Tibial nerve (tissue), 4 donors: ENCODE data around the gene GNAI2. TPM values are rescaled to one million over a fixed set of nuclear protein-coding genes. Genes with fewer than 3 reads are reported as not detected.
A peak's percentile ranks its signal among the peaks of the same experiment; 100 is the strongest.

Source experiments
- DNase-seq, 2 donors: peaks; one replicate each; pipeline ENCODE4 v3.0.0-alpha.2; 2019; ENCODE audit warnings: low spot score in 2 of 2
- H3K27ac ChIP-seq, 4 donors: fragments of 200-600 bp; sonication (generic) in 3 of 4; one replicate each; pipeline ENCODE4 v1.5.1; 2017 to 2019; ENCODE audit warnings: mild to moderate bottlenecking in 1 of 4
- H3K27me3 ChIP-seq, 2 donors: fragments of 200-600 bp; sonication (generic) in 1 of 2; one replicate each; pipeline versions ENCODE4 v1.5.1 to v1.6.0; 2017 to 2019
- H3K36me3 ChIP-seq, 3 donors: fragments of 200-600 bp; sonication (generic); one replicate each; pipeline ENCODE4 v1.5.1; 2018 to 2019
- H3K4me1 ChIP-seq, 4 donors: fragments of 200-600 bp; sonication (generic) in 3 of 4; one replicate each; pipeline ENCODE4 v1.5.1; 2017 to 2019
- H3K4me3 ChIP-seq, 4 donors: fragments of 200-600 bp; sonication (generic) in 3 of 4; one replicate each; pipeline ENCODE4 v1.5.1; 2017 to 2019; ENCODE audit warnings: mild to moderate bottlenecking in 1 of 4, moderate library complexity in 1 of 4
- H3K9me3 ChIP-seq, 4 donors: fragments of 200-600 bp; sonication (generic) in 3 of 4; one replicate each; pipeline ENCODE4 v1.5.1; 2017 to 2019
- EP300 ChIP-seq, 2 donors: sonication (generic); formaldehyde crosslinking; IDR thresholded peaks; one replicate each; pipeline ENCODE4 v1.6.1; 2017; ENCODE audit warnings: antibody characterized with exemption in 2 of 2, mild to moderate bottlenecking in 1 of 2
- POLR2A ChIP-seq, 2 donors: fragments of 450-650 bp; IDR thresholded peaks; one replicate each; pipeline ENCODE4 v1.6.1; 2017; ENCODE audit warnings: antibody characterized with exemption in 2 of 2, mild to moderate bottlenecking in 2 of 2, moderate library complexity in 2 of 2
- WGBS, 2 donors: methylation state at CpG; one replicate each; pipeline ENCODE4 v1.1.5; 2018; 5-methylcytosine and 5-hydroxymethylcytosine counted together
- total RNA-seq, 4 donors: library from RNA; depleted of rRNA; stranded (reverse); fragments of >200 nt; gene quantifications; one replicate each; pipeline ENCODE4 v1.1.0, GENCODE V29; 2016
- TF ChIP-seq, protein P1 (sequence below), 5 experiments: fragments of 200-600 bp in 3 of 5; fragments of 450-650 bp in 2 of 5; sonication (generic) in 3 of 5; IDR thresholded peaks; one replicate each; pipeline ENCODE4 v1.5.1; 2016 to 2019; ENCODE audit warnings: antibody characterized with exemption in 5 of 5, mild to moderate bottlenecking in 3 of 5, moderate library complexity in 2 of 5

The GNAI2 gene
- total RNA-seq, 4 donors from 2014 or later, result 201 to 265 (median 243) TPM

DNA sequence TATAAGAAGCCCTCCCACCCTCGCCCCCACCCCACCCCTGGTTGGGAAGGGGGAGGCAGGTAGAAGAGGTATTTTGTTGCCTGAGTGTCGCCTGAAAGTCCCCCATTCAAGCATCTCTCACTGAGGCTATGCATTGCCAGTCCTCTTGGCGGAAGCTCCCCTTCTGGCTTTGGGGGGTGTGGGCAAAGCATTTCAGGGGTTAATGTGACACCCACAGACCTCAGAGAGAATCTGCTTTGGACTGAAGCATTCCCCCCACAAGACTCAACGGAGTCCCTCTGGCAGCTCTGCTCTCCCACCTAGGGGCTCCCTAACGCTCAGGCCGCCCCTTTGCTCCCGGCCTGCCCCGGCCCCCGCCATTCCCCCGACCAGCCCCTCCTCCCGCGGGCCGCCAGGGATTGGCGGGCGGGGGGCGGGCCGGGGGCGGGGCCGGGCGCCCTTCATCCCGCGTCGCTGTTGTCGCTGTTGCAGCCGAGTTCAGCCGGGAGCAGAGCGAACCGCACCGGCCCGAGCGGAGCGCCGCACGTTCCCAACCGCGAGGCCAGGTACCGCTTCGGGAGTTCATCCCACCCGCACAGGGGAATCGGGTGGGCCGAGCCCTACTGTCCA is 31.1 kb upstream of the GNAI2 start, which contains the start of gene SLC38A3:
Gene SLC38A3, plus strand, starts transcription at position 468 of the 609 bp plus-strand sequence. CDS start 8,929 bp downstream, outside the sequence.
- H3K27me3 ChIP-seq, result peaks cover 0 to 55% of the 10 kb centered on the region in 2 donors
- WGBS, 2 donors, result 17 to 39% methylated on average over 2 to 9 of the region's 41 CpGs
- no peaks in the 10 kb centered on the region for H3K9me3 ChIP-seq
- TF ChIP-seq POLR2A (IDR thresholded peaks at IDR 0.05) (peak in 1 of 2 donors; percentile 23), EP300 (IDR thresholded peaks at IDR 0.05) (peak in 1 of 2 donors; percentile 56)
- TF ChIP-seq, protein P1, sequence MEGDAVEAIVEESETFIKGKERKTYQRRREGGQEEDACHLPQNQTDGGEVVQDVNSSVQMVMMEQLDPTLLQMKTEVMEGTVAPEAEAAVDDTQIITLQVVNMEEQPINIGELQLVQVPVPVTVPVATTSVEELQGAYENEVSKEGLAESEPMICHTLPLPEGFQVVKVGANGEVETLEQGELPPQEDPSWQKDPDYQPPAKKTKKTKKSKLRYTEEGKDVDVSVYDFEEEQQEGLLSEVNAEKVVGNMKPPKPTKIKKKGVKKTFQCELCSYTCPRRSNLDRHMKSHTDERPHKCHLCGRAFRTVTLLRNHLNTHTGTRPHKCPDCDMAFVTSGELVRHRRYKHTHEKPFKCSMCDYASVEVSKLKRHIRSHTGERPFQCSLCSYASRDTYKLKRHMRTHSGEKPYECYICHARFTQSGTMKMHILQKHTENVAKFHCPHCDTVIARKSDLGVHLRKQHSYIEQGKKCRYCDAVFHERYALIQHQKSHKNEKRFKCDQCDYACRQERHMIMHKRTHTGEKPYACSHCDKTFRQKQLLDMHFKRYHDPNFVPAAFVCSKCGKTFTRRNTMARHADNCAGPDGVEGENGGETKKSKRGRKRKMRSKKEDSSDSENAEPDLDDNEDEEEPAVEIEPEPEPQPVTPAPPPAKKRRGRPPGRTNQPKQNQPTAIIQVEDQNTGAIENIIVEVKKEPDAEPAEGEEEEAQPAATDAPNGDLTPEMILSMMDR (IDR thresholded peaks at IDR 0.05), result no peak
- H3K4me3 ChIP-seq, result peak within 1 kb of the TSS; percentile 31 to 57 (median 44)
- H3K27ac ChIP-seq, result peak within 1 kb of the TSS in 1 of 4 donors; percentile 66
- no peak for DNase-seq
- no peaks in the 10 kb centered on the region for H3K36me3 ChIP-seq
- peaks cover 0 to 22% (median 10%) of the 10 kb centered on the region in 4 donors for H3K4me1 ChIP-seq

DNA sequence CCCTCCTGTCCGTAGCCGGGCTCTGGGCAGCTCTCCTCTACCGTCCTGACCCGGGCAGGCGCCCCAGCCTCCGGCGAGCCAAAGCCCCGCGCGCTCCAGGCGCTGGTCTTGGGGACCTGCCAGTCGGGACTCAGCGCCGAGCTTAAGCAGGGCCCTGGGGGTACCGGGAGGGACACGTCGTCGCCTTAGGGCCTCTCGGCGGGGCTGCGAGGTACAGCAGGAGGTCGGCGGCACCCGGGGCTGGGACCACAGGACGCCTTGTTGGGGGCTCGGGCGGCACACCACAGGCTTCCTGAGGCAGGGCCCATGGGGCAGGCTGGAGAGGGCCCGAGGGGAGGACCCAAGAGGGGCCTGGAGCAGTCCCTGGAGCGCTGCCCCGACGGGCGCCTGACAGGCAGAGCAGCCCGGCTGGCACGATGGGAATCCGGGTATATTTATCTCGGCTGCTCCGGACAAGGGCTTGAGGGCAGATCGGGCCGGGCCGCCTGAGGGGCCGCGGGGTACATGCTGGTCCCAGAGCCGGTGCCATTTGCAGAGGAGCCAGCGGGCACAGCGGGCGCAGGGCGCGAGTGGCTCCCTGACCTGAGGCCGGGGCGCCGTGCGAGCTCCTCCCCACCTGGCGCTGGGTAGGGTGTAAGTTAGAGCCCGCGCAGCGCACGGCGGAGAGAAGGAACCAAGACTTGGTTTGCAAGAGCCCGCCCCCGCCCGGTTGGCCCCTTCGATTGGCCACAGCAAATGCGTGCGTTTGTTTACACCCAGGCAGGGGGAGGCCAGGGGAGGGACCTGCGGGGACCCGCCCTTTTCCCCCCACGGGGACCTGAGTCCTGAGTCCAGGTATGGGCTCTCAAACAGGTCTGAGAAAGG is 30.4 kb upstream of the GNAI2 start:
- Histone ChIP-seq H3K36me3 (no peaks in the 10 kb centered on the region), H3K4me3 (peak overlapping the region; percentile 31 to 57 (median 44)), H3K27me3 (peaks cover 0 to 53% of the 10 kb centered on the region in 2 donors), H3K9me3 (no peaks in the 10 kb centered on the region), H3K27ac (peak overlapping the region in 1 of 4 donors; percentile 66), H3K4me1 (peaks cover 0 to 22% (median 10%) of the 10 kb centered on the region in 4 donors)
- DNase-seq, result no peak
- 5 to 16% methylated on average over 22 to 44 of the region's 67 CpGs for WGBS, 2 donors
- TF ChIP-seq POLR2A (IDR thresholded peaks at IDR 0.05) (no peak), EP300 (IDR thresholded peaks at IDR 0.05) (no peak)
- TF ChIP-seq, protein P1 (IDR thresholded peaks at IDR 0.05), result no peak

DNA sequence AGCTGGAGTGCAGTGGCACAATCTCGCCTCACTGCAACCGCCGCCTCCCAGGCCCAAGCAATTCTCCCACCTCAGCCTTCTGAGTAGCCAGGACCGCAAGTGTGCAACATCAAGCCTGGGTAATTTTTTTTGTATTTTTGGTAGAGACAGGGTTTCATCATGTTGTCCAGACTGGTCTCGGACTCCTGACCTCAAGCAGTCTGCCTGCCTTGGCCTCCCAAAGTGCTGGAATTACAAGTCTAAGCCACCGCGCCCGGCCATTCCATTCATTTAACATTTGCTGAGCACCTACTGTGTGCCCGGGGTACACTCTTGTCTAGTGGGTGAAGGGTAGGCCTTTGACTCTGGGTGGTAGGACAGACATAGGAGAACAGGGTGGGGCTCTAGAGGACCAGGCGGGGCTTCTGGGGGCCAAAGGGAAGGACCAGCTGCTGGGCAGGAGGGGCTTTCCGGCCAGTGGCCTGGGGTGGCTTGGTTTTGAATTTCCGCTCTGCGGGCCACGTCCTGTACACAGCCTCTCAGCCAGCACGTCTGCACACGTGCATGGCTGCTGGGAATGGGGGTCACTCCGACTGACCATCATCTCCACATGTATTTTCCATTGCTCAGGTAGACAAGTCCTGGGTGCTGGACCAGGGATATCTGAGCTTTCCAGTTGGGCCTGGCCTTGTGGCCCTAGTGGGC is 28.5 kb upstream of the GNAI2 start:
- no peak overlapping the region for H3K4me3 ChIP-seq
- no peak for DNase-seq
- H3K27me3 ChIP-seq, result peaks cover 0 to 38% of the 10 kb centered on the region in 2 donors
- H3K9me3 ChIP-seq, result no peaks in the 10 kb centered on the region
- H3K4me1 ChIP-seq, result peaks cover 0 to 28% (median 13%) of the 10 kb centered on the region in 4 donors
- no peaks in the 10 kb centered on the region for H3K36me3 ChIP-seq
- TF ChIP-seq, protein P1 (IDR thresholded peaks at IDR 0.05), result no peak
- no peak for TF ChIP-seq EP300 (IDR thresholded peaks at IDR 0.05)
- no peak for TF ChIP-seq POLR2A (IDR thresholded peaks at IDR 0.05)
- WGBS, 2 donors, result 89 to 93% methylated on average over 17 of the region's 17 CpGs
- no peak overlapping the region for H3K27ac ChIP-seq

DNA sequence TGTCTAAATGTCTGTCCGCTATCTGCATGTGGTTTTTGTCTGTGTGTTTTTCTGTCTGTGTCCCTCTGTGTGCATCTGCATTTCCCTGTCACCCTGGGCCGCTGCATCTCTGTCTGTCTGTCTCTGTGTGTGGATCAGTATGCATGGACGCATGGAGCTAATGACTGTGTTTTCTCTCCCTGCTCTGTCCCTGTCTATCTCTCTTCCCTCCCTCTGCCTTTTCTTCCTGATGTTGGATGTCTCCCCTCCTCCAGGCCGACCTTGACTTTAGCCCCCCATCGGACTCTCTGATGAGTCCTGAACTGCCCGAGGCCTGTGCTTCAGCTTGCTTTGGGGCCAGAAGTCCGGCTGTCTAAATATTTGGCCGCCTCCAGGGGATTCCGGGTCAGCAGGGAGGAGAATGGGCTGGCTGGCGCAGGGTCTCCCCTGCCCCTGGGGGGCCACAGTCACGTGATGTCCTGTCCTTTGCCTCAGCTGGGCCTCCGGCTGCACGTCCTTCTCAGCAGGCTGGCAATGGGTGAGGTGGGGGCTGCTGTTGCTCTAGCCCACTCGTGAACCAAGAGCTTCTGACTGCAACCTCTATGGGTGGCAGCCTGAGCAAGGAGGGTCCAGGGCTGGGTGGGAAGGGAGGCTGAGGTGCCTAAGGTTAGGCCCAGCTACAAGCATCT is 27.2 kb upstream of the GNAI2 start:
- DNase-seq, result no peak
- peaks cover 0 to 42% (median 17%) of the 10 kb centered on the region in 4 donors for H3K4me1 ChIP-seq
- WGBS, 2 donors, result 55 to 56% methylated on average over 10 to 12 of the region's 14 CpGs
- no peaks in the 10 kb centered on the region for H3K36me3 ChIP-seq
- no peak overlapping the region for H3K27ac ChIP-seq
- TF ChIP-seq POLR2A (IDR thresholded peaks at IDR 0.05), result no peak
- TF ChIP-seq, protein P1 (IDR thresholded peaks at IDR 0.05), result no peak
- TF ChIP-seq EP300 (IDR thresholded peaks at IDR 0.05), result no peak
- H3K27me3 ChIP-seq, result peaks cover 0 to 27% of the 10 kb centered on the region in 2 donors
- no peaks in the 10 kb centered on the region for H3K9me3 ChIP-seq
- H3K4me3 ChIP-seq, result no peak overlapping the region
